Activated T-cell treated with anti-CD3 and anti-CD28 coated beads, Interleukin-2, amount 50 U/mL, for 48 hours (primary cell): Measurements from ENCODE around the gene MSI2.
"Not testable (repeated sequence)": the region's sequence is repeated elsewhere in the genome, so short reads cannot be mapped to it uniquely, and the experiment has no call there.

Experiments
- DNase-seq, 2 experiments: peaks; one replicate each; pipeline ENCODE4 v3.0.0-alpha.2; 2020

MSI2 gene

DNA sequence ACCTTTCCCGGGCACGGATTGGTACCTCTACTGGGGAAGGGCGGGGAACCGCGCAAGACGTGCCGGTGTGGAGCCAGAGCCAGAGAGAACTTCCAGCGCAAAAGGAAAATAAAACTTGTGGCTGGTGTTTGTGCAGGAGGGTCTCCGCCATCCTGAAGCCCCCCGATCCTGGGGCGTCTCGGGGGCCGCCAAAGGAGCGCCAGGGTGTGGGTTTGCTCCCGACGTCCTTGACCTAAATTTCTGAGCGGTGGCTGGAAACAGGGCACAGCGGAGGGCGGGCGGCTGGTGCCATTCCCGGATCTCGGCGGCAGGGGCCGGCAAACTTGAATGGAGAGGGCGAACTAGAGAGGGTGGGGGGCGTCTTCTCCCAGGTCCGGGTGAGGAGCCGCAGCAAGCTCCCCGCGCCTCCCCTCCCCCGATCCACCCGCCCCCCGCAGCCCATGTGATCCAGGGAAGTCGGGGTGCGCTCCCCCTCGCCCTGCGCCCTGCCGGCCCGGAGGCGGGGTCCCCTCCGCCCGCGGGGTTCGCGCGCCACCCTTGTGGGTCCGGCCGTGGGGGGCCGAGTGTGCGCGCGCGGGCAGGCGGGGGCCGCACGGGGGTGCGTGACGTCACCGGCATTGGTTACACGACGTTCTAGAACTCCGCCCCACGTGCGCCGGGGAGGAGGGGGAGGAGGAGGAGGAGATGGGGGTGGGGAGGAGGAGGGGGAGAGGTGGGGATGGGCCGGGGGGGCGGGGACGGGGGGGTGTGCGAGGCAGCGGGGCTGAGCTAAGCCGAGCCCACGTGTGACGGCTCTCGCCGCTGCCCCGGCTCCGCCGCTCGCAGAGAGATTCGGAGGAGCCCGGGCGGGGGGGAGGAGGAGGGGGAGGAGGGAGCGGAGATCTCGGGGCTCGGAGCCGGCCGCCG lies at the start of gene MSI2:
TSS of gene MSI2 (plus strand) at position 748 of the 906 bp plus-strand sequence. CDS start 220 bp downstream, outside the sequence.
- peak; percentile 87 to 88 for DNase-seq

DNA sequence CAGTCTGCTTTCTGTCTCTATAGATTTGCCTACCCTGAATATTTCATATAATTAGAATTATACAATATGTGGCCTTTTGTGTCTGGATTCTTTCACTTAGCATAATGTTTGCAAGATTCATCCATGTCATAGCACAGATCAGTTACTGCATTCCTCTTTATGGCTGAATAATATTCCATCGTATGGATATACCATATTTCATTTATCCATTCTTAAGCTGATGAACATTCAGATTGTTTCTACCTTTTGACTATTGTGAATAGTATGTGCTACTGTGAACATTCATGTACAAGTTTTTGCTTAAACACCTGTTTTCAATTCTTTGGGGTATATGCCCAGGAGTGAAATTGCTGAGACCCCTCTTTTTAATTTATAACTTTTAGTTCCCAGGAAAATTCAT lies 49.4 kb upstream of the MSI2 start:
- DNase-seq, result no peak

DNA sequence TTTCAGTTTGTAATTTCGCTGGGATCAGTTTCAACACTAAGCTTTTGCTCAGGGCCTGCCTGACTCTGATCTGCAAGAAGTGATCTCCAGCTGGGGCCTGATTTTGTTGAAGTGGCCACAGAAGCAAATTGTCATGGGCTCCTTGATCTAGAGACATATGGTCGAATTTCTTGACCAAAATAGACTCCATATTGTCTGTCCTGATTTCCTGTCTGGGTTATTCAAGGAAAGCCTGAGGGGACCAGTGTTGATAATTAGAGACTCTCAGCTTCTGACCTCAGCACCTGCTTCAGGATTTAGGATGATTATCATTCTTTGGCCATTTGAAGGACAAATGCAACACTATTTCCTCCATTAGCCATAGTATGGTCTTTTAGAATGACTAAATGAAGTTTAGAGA lies 48.9 kb upstream of the MSI2 start:
- DNase-seq, result no peak

DNA sequence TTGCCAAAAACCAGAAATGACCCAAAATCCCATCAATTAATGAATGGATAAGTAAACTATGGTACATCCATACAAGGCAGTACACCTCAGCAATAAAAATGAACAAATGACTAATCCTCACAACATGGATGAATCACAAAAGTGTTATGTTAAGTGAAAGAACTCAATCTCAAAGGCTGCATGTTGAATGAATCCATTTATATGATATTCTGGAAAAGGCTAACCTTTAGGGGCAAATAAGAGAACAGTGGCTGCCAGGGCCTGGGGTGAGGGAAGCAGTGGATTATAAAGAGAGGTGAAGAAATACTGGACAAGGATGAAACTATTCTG lies 46.1 kb upstream of the MSI2 start:
- DNase-seq, result no peak

DNA sequence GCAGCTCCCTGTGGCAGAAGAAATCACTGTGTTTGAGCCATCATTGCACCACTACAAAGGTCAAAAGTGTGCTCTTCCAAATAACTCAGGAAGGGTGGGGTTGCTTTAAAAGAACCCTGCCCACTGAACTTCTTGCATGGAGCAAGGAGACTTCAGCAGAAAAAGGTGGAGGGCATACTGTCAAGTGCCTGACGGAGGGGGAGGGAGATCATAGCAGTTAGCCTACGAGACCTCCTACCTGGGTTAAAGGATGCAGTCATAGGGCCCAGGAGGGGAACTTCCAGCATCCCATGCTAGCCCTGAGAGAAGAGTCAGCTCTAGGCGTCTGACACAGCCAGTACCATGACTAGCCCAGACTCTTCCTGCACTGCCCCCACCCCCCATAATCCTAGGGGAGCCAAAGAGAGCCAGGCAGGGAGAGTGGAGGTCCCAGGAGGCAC lies 45.3 kb upstream of the MSI2 start:
- no peak for DNase-seq

DNA sequence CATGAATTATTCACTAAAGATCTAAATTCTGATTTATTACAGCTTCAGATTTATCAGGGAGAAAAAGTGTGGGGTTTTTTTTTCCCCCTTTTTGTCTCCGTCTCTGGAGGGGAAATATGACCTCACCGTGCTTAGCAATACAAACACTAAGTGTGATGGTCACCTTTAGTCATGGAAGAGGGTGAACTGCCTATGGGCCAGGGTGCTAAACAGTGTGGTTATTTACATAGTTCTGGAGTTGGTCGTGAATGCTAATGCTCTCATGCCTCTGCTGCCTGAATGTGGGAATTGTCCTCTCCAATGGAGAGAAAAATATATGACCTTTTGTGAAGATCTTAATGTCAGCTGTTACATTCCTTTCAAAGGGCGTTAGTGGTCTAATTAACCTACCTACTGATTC lies 44.8 kb upstream of the MSI2 start:
- DNase-seq, result no peak

DNA sequence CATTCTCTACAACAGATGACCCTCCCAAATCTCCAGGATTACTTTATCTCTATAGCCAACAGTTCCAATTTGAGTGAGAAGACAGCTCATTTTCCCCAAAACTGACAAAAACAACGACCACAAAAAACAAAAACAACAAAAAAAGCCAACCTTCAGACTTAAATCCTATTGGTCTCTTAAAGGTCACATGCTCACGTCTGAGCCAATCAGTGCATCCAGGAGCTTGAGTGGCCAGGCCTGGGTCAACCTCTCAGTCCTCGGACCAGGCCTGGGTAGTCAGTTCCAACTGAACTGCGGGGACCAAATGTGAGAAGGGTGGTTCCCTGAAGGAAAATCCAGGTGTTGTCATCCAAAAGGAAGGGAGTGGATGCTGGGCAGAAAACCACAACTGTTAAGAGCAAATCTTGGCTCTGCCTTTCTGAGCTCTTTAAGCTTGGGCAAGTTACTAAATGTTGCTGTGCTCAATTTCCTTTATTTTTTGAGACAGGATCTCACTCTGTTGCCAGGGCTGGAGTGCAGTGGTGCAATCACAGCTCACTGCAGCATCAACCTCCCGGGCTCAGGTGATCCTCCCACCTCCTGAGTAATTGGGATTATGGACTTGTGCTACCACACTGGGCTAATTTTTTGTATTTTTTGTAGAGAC lies 43.0 kb upstream of the MSI2 start:
- no peak for DNase-seq

DNA sequence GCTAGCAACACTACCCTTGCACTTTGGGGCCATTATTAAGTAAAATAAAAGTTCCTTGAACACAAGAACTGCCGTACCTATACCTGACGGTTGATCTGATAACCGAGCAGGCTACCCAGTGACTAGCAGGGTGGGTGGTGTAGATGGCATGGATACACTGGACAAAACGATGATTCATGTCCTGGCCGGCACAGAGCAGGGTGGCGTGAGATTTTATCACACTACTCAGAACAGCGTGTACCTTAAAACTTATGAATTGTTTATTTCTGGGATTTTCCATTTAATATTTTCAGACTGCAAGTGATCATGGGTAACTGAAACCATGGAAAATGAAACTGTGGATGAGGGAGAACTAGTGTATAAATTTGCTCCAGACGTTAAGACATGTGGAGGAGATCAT lies 41.0 kb upstream of the MSI2 start:
- DNase-seq, result no peak

DNA sequence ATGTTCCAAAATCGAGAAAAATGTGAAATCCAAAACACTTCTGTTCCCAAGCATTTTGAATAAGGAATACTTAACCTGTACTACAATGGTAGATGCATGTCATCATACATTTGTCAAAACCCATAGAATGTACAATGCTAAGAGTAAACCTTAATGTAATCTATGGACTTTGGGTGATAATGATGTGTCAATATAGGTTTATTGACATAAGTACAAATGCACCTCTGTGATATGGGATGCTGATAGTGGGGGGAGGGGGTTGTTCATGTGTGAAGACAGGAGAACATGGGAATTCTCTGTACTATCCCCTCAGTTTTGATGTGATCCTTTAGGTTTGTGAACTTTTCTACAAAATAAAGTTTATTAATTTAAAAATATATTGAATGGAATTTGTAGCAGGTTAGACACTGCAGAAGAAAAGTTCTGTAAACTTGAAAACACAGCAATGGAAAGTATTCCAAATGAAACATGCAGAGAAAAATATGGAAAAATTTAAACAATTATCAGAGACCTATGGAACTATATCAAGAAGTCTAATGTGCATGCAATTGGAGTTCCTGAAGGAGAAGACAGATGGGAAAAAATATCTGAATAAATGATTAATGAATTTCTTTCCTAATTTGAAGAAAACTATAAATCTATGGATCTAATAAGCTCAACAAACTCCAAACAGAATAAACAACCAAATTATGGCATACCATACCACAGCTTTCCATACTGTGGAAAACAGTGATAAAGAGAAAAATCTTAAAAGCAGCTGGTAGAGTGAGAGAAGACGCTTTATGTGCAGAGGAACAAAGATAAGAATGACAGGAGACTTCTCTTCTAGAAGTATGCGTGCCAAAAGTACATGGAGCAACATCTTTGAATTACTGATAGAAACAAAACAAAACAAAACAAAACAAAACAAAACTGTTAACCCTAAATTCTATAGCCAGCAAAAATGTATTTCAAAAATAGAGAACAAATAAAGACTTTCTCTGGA lies 34.7 kb upstream of the MSI2 start:
- DNase-seq, result no peak

DNA sequence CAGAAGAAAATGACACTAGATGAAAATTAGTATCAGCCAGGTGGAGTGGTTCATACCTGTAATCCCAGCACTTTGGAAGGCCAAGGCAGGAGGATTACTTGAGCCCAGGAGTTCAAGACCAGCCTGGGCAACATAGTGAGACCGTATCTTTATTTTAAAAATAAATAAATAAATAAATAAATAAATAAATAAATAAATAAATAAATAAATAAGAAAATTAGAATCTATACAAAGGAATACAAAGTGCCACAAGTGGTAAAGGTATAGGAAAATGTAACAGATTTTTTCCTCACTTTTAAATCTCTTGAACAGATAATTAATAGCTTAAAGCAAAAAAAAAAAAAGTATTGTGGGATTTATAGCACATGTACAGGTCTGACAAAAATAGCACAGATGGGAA lies 33.9 kb upstream of the MSI2 start:
- not testable (repeated sequence) for DNase-seq

DNA sequence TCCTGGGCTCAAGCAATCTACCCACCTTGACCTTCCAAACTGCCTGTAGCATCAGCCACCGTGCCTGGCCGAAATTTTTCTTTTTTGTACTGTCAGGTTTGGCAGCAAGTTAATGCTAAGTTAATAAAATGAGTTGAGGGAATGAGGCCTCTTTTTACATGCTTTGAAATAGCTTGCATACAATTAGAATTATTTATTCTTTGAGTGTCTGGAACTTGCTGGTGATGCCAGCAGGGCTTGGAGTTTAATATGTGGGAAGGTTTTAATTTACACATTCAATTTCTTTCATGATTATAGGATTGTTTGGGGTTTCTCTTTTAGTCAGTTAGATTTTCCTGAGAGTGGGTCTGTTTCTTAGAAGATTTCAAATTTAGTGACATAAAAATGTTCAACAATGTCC lies 31.2 kb upstream of the MSI2 start:
- no peak for DNase-seq

DNA sequence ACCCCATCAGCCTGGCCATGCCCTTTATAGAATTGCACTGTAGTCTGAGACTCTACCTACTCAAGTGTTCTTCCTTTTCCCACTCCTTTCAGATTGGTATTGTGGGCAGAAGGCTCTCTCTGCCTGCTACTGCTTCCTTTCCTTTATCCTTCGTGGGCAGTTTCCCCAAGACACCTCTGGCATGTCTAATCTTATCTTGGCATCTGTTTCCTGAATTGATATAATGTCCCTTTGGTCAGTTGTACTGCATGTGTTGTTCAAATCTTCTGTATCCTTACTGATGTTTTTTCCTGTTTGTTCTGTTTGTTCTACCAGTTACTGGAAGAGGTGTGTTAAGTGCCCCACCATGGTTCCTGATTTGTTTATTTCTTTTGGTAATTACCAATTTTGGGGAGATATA lies 29.5 kb upstream of the MSI2 start:
- no peak for DNase-seq

DNA sequence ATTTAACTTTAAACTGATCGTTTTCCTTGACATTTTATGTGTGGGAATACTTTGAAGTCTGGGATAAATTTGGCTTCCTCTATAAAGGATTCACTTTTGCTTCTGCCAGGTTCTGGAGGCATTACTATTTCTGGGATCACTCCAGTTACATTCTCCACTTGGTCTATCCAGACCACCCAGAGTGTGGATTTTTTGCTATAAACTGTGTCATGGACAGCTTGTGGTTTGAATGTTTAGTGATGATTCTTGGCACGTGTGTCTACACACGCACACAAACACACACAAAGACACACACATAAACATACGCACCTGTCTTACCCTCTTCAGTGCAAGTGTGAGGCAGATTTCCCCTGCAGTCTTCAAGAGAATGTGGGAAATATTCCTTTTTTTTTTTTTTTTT lies 27.4 kb upstream of the MSI2 start:
- no peak for DNase-seq

DNA sequence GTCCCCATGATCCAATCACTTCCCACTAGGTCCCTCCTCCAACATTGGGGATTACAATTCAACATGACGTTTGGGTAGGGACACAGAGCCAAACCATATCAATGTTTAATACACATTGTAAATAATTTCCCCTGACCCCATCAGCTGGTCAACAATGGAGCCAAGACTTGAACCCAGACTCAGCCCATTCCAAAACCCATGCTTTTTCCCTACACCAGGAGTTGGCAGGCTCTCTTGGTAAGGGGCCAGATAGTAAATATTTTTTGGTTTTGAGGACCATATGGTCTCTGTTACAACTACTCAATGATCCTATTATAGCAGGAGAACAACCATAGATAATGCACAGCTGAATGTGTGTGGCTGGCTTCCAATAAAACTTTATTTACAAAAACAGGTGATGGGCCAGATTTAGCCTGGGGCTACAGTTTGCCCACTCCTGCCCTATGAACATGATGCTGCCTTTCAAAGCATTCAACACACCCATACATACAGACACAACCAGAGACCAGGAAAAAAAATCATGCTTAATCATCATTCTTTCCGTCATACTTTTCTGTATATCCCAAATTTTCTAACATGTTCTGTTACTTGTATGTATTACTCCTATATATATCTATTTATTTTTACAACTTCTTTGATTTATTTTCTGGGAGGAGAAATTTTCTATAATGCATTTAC lies 22.1 kb upstream of the MSI2 start:
- no peak for DNase-seq

DNA sequence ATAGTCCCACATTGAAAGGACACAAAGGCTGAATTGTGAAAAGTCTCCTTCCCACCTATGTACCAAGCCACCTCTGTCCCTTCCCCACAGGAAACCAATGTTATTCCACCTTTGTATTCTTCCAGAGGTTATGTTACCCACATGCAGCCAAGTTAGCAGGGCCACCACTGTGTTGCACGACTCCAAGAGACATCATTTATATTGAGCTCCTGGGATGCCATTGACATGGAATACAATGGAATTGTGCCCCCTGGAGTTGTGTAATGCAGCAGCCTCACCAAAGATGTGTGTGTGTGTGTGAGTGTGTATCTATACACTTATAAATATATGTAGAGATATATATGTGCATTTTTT lies 21.6 kb upstream of the MSI2 start:
- no peak for DNase-seq

DNA sequence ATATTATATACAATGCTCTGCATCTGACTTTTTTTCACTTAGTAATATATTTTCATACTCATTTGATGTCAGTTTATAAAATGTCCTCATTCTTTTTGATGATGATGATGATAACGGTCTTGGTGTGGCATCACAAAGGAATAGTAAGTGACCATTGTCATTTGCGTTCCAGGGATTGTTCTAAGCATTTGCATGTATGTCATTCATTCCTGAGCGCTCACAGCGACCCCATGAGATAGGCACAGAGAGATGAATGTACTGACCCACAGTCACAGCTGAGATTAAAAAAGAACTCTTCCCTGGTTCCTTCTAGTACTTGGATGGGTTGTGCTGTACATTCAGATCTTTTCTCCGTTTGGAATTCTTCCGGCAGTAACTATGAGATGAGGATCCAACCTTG lies 21.2 kb upstream of the MSI2 start:
- no peak for DNase-seq

DNA sequence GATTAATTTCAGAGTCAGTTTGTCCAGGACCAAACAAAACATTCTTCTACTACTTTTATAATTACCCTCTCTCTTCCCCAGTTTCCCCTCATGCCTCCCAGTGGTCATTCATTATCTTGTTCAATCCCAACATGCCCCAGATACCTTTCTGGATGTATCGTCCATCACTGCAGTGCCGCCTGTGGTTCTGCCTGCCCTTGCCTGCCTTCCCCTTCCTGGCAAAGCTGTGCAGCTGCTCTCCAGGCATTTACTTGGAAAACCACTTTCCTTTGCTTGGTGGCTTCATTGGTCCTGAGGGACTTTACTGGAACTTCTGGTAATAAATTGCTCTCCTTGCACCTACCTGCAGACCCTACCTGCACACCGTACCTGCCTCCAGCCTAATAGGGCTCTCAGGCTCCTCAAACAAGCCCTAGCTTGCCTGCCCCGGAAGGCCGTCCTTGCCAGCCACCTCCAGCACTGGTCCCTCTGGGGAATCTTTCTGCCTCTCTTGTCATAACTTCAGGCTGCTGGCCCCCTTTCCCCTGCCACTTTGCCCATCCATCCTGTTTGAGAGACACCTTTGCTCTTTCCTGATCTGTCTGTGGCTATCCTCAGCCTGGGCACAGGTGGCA lies 19.5 kb upstream of the MSI2 start:
- no peak for DNase-seq

DNA sequence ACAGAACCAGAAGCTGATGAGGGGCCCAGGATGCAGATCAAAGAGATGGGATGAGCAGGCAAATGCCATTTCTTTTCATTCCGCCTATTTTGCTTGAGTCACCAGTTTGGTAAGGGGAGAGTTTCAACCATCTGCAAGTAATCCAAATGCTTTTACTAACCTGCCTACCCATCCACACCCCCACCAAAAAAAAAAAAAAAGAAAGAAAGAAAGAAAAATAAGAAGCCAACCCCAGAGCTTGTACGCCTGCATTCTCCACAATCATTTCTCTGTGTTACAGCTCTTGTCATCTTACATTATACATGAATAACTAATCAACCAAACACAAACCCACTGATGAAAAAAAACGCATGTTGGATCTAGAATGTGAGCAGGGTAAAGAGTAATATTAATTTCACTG lies 15.7 kb upstream of the MSI2 start:
- DNase-seq, result no peak

DNA sequence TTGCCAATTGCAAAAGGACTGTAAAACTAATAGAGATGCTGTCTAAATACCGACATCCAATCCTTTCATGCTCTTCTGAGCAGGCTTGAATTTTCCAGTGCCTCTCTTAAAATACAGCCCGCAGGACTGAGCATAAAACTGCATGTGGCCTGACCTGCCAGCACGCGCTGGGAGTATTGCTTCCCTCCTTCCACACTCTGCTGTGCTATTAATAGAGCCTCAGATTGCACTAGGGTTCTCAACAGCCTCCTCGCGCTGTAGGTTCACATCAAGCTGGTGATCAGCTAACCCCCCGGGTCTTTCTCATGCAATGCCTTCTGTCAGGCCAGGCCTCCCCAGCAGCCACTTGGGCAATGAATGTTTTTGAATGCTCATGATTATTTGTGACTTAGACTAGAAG lies 14.2 kb upstream of the MSI2 start:
- no peak for DNase-seq

DNA sequence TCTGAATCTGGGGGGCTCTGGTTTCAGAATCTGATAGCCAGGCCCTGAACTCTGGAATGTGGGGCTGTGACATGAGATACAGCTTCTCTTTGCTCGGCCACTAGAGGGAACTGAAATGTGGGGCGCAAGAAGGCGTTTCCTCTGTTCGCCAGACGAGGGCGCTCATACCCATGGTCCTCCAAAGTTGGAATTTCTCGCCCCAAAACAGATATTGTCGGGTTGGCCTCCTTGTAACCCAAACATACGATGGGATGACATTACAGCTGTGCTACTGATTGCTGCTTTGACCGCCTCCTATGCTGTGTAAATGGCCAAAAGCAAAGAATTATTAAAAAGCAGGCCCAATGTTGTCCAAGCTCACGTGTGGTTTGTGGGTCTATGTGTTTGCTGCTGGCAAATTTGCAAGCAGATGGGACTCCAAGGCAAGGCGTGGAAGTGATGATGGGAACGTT lies 13.1 kb upstream of the MSI2 start:
- peak; percentile 82 to 87 for DNase-seq

DNA sequence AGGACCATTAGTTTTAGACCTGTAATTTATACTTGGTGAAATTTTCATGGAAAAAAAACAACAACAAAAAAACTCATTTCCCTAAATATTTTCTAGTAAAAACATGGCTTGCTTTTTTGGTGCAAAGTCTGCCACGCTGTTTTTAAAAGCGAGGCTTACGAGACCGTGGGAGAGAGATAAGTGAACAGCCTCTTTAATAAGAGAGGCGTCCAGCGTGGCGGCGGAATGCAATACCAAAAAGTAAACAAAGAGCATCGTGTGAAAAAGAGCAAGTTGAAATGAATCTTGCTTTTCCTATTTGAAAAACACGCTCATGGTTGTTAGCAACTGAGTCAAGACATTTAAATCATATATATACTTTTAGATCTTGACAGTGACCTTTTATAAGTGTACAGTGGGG lies 10.5 kb upstream of the MSI2 start:
- DNase-seq, result no peak

DNA sequence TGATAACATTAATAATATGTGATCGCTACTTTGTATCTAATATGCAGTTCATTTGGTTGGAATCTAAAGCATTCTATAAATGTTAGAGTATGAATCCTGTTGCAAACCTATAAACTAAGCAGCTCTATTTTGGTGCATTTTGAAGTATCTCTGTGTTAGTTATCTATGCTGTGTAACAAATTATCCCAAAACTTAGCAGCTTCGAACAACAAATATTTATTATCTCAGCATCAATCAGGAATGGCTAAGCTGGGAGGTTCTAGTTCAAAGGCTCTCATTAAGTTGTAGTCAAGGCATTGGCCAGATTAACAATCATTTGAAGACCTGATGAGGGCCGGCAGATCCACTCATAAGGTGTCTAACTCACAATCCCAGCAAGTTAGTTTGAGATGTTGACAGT lies 10.1 kb upstream of the MSI2 start:
- DNase-seq, result no peak
